HG02970 (cell line): Measurements from ENCODE around the gene DLG2.

ENCODE experiments used
- ATAC-seq: cut with Tn5 transposase; IDR thresholded peaks from one replicate; pipeline ENCODE4 v1.9.1; 2021; ENCODE audit warnings: mild to moderate bottlenecking, moderate library complexity, moderate number of reproducible peaks; ENCODE audit not compliant: unreplicated experiment, low FRiP score

The DLG2 gene

GRCh38 chr11:84455691-84456090 lies 1171.5 kb downstream of the DLG2 start:
- no peak for ATAC-seq

GRCh38 chr11:84452211-84452610 lies 1174.9 kb downstream of the DLG2 start:
- no peak for ATAC-seq

DNA sequence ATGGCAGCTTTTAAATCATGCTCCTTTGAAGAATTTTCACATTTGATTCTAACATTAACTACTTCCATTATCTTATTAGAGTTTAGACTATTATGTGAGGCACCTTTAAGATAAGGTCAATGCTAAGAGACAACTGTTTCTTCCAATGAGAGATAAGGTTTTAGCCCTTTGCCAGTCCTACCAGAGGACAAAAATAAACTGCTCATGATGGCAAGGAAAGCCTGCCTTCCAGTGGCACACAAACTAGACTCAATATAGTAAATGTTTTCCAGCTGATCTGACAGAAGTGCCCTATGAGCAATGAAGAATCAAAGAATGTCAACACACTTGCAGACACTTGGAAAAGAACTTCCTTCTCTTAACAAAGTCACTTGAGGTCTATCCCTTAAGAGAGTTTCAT lies 1188.6 kb downstream of the DLG2 start:
- ATAC-seq, result no peak

- peak; percentile 84 for ATAC-seq
Observed at GRCh38 chr11:84437071-84437980, 1189.8 kb downstream of the DLG2 start.

GRCh38 chr11:84430661-84431060 lies 1196.5 kb downstream of the DLG2 start:
- no peak for ATAC-seq

DNA sequence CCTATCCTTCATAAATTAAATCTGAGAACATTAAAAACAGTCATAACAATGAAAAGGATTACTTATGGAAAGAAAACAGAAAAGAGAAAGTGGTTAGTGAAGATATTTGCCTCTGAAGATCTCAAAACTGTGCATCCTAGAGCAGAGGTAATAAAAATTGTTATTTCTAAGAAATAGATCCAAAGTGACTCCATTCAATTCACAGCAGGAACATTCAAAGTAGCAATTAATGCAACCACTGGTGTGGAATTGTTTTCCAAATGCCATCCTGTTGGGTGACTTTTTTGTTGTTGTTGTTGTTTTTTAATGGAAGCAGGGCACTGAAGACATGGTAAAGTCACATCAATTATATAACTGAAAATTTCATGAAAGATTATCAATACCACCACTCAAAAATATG lies 1201.5 kb downstream of the DLG2 start:
- no peak for ATAC-seq

GRCh38 chr11:84420271-84420670 lies 1206.9 kb downstream of the DLG2 start:
- no peak for ATAC-seq

GRCh38 chr11:84419616-84420015 lies 1207.5 kb downstream of the DLG2 start:
- no peak for ATAC-seq

GRCh38 chr11:84414920-84415319 lies 1212.2 kb downstream of the DLG2 start:
- no peak for ATAC-seq

- no peak for ATAC-seq
Observed at GRCh38 chr11:84413549-84413948, 1213.6 kb downstream of the DLG2 start.

GRCh38 chr11:84412862-84413261 lies 1214.3 kb downstream of the DLG2 start:
- ATAC-seq, result no peak

GRCh38 chr11:84408946-84409411 lies 1218.2 kb downstream of the DLG2 start:
- no peak for ATAC-seq

- no peak for ATAC-seq
Observed at GRCh38 chr11:84407091-84407490, 1220.1 kb downstream of the DLG2 start.

GRCh38 chr11:84398017-84398626 lies 1229.0 kb downstream of the DLG2 start:
- no peak for ATAC-seq

GRCh38 chr11:84396521-84396920 lies 1230.6 kb downstream of the DLG2 start:
- no peak for ATAC-seq

GRCh38 chr11:84390441-84391078 lies 1236.6 kb downstream of the DLG2 start:
- ATAC-seq, result no peak

DNA sequence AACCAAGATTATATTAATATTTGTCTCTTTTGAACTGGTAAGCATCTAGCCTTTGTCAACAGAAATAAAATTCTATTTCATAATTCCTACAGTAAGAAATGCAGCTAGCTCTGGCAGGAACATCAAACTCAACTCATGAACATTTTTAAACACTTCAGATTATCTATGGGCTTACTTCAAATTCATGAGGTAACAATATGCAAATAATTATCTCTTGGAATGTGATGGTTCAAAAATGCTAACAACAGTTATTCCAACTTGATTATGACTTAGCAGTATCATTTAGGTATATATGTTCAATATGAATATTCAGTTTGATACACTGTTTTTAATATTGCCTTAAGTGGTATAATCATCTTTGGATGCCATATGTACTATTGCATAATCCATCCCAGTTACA lies 1237.4 kb downstream of the DLG2 start:
- no peak for ATAC-seq

DNA sequence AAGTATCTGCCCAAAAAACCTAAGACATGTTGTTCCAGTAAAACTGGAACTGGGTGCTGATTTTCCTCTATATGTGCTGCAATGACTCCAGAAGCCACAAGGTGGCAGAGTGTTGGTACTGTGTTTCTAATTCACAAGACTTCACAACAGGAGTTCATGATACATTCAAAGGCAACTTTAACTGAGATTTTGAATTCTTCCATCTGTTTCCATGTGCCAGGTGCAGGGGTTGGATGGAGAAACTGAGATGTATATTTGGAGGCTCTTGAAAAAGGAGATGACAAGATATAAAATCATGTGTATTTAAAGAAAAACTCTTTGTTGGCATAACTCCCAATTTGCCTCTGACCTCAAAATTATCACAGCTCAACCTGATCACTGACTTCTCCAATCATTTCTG lies 1242.4 kb downstream of the DLG2 start:
- ATAC-seq, result peak; percentile 82

GRCh38 chr11:84383576-84383975 lies 1243.6 kb downstream of the DLG2 start:
- ATAC-seq, result no peak

DNA sequence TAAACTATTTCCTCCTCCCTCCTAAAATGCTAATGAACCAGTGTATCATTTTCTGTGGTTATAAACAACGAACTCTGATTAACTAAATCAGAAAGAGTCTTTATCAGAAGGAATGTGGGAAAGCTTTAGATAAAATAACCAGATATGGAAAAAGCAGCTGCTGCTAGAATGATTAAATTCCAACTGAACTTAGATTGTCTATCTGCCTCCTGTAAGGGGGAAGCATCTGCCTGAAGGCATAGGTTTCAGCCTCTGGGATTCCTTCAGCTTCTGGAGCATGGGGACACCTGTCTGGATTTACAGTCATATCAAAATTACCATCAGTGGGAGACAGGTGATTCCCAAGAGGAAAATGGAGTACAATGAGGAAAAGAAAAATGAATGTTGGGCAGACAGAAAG lies 1245.5 kb downstream of the DLG2 start:
- no peak for ATAC-seq

DNA sequence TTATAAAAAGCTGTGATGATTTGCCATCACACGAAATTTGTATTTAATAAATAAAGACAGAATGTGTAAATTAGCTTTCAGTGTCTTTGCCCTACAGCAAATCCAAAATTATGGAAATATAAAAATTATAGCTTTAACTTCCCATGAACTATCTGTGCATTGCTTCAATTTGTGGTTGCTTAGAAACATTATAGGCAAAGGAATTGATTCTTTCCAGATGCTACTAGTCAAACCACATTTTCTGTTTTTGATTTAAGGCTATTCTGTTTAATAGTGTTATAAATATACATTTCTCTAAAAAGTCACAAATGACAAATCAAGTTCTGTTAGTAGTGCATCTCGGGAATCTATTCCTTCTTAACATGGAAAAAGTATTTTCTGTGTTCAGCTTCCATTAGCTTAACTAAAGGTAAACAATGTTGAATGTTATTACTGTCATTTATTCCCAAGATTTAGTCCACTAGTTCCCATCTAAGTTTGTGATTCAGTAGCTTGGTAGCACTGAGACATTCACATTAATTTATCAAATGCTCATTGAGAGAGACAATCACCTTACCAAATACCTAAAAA lies 1254.7 kb downstream of the DLG2 start:
- ATAC-seq, result no peak
